GM21619 (cell line): ENCODE results near the gene CABLES2.
A peak's percentile ranks its signal among the peaks of the same experiment; 100 is the strongest.

Experiments
- ATAC-seq: cut with Tn5 transposase; IDR thresholded peaks from one replicate; pipeline ENCODE4 v1.9.1; 2021; ENCODE audit not compliant: unreplicated experiment

Gene CABLES2

DNA sequence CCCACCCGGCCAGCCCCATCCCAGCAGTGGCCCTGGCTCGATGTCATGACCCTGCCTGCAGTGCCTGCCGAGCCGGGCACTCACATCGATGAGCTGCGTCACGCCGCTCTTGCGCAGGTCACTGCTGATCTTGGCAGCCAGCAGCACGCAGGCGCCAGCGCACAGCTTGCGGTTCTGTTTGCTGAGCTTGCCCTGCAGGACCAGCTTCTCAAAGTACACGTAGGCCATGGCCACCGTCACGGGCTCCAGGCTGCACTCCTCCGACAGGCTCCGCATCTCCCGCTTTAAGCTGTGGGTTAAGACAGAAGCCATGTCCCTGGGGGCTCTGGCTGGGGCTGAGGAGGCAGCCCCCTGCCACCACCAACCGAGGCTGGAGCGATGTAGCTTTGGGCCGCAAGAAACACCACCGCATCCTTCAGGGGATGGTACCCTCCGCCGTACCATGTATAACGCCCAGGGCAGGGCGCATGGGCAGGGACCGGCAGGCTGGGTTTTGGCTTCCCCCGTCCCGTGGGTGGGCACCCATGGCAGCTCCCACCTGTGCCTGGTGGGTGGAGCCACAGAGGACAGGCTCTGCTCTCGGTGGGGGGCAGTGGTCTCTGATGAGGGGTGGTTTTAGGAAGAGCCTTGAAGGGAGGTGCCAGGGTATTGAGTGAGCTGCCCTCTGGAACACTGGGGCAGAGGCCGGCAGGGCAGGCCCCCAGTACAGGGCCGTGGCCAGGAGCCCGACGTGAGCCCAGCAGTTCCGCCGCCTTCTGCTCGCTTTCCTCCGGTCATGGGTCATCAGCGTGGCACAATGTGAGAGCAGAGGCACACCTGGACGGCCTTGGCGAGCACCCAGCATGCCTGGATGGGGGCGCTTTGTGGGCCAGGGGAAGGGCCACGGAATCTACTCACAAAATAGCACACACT lies 15.7 kb downstream of the CABLES2 start:
- ATAC-seq = no peak

DNA sequence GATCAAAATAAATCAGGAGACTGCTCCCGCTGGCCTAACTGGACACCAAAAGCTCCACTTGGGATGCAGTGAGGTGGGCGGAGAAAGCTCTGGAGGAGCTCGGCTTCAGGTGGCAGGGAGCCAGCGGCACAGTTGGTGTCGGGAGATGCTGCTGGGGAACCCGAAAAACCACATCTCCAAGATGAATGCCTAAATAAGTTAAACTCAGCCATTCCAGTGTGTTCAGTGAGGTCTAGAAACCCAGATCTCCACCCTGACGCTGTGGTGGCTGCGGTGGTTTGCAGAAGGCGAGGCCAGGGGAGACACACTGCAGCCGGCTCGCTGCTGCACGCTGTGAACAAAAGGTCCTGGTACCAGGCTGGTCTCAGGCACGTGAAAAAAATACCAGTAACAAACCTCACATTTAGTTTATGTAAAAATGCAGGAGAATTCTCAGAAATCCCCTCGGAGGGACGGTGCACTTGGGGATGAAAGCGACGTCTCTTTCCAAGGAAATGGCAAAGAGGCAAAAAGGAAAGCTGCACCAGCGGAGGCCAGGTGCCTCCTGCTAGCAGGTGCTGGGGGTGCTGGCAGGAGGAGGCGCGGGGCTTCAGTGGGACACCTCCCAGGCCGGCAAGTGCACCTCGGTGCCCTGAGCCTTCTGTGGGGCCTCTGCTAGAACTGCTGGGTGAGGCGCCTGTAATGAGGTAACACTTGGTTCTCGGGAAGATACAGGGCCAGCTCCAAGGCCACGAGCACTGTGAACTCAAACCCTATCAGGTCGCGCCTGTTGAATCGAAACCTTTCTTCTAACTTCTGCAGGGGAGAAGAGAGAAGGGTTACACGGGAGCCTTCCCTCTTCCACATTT lies 16.5 kb downstream of the CABLES2 start:
- ATAC-seq = no peak

DNA sequence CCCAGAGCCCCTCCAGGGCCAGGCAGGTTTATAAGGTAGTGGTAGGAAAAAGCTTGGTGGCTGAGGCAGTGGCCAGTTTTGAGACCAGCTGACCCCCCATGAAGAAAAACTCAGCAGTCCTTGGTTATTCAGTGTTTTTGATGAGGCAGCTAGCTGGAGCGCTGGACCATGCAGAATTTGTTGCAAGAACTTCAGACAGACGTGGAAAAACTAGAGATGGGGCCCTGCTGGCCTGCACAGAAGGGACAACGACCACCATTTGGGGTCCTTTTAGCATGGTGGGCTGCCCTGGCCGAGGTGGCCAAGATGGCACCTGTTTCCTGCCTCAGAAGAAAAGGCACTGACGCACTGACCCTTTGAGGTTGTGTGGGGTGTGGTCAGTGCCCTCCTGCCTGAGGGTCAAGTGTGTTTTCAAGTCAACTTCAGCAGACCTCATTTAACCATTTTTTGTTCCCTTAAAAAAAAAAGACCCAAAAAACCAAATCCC lies 17.4 kb downstream of the CABLES2 start:
- ATAC-seq = no peak

DNA sequence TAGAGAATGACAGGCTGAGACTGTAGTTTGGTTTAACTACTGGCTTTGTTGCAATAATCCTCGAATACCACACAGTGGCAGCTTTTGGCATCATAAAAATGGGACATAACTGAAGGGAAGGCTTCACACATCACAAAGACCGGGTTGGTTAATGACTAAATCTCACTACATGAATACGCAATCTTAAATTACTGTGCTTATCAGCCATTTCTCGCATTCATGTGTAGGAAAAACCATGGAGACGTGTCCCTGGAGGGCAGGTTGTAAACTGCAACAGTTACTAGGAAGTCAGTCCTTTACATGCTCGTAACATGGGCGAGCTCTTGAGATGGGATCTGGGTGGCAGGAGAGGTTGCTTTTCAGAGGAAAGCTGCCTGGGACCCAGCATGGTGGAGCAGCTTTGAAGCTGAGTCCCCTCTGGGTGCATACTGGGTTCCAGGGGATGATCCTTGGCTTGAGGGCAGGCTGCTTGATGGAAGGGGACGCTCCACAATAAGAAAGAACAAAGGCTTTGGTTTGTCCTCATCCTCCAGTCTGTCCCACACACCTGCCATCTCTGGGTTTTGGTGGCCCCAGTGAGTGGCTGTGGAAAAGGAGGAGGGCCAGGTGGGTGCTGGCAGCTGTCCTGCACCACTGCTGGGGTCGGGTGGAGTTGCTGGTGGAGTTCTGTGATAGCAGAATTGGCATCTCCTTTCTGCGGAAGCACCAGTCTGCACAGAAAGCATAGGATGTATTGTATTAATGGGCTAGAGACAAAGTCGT lies 18.1 kb downstream of the CABLES2 start:
- no peak for ATAC-seq

DNA sequence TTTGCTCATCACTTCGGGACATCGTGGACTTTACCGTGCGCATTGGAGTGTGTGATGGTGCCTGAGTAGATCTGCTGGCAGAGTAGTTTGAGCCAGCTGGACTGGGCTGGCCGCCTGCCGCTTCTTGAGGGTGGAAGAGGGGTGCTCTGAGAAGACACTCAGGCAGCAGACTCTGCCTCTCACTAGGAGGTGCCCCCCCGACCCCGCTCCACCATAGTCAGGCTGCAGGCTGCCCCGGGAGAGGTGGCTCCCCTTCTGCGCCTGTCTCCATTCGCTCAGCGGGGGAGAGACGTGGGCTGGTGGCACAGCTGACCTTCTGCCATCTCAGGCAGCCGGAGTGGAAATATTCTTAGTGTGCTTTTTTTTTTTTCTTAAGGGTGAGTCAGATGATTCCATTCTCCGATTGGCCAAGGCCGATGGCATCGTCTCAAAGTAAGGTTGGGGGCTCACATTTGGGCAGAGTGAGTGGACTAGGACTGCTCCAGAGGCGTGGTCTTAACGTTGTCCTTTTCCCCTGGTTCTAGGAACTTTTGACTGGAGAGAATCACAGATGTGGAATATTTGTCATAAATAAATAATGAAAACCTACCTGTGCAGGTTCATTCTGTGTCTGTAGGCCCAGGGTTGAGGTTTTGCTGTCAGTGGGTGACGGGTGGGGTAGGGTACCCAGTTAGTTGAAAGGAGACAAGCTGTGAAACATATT lies 19.0 kb downstream of the CABLES2 start:
- no peak for ATAC-seq

DNA sequence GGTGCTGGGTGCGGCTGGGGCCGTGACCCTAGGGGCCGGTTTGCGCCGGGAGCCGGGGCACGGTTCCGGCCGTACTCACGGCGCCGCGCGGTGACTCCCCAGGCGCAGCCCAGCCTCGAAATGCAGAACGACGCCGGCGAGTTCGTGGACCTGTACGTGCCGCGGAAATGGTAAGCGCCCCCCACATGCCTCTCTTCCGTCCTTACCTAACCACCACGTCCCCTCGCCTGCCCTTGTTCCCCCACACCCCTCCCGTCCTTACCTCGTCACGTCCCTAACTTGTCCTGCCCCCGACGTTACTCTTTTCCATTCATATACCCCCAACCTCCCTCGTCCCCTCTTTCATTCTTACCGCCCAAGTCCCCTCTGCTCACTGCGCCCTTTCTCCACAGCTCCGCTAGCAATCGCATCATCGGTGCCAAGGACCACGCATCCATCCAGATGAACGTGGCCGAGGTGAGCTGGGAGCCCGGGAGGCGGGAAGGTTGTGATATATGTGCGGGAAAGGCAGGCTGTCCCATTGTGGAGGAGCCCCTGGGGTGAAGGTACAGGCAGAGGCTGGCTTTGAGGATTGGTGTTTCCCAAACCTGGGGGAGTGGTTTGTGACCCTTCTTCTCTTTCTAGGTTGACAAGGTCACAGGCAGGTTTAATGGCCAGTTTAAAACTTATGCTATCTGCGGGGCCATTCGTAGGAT lies 19.7 kb downstream of the CABLES2 start:
- ATAC-seq = no peak

DNA sequence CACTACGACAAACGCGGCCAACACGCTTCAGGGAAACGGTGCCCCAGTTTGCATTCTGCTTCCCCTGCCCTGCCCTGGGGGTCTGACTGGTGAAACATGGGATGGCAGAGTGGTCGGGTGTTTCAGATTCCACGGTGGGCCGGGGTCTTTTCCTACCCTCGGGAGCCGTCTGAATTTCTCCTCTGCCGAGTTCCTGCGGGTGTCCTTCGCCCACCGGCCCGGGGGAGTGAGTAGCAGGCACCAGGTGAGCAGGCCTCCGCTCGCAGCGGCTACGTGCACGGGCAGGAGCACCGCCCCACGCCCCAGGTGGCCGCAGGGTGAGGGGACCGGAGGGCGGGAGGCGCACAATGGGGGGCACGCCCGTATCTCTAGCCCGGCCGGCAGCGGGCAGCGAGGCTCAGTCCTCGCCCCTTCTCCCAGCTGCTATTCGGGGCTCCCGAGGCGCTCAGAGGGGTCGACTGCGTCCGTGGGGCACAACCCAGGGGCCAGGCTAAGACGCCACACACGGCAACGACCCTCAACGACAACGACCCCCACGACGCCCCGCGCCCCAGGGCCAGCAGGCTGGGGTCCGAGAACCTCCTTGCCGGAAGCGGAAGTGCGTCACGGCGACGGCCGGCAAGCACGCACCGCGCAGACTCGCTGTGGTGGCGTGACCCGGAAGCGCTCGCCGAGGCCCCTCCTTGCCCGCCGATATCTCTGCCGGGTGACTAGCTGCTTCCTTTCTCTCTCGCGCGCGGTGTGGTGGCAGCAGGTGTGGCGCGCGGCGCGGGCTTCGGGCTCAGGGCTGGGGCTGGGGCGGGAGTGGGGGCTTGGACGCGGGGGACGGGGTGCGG lies 20.5 kb downstream of the CABLES2 start, which contains the start of gene RPS21:
RPS21 (plus strand) TSS at position 721 of the 836 bp plus-strand sequence. CDS start 236 bp downstream, outside the sequence.
- peak; percentile 76 for ATAC-seq

DNA sequence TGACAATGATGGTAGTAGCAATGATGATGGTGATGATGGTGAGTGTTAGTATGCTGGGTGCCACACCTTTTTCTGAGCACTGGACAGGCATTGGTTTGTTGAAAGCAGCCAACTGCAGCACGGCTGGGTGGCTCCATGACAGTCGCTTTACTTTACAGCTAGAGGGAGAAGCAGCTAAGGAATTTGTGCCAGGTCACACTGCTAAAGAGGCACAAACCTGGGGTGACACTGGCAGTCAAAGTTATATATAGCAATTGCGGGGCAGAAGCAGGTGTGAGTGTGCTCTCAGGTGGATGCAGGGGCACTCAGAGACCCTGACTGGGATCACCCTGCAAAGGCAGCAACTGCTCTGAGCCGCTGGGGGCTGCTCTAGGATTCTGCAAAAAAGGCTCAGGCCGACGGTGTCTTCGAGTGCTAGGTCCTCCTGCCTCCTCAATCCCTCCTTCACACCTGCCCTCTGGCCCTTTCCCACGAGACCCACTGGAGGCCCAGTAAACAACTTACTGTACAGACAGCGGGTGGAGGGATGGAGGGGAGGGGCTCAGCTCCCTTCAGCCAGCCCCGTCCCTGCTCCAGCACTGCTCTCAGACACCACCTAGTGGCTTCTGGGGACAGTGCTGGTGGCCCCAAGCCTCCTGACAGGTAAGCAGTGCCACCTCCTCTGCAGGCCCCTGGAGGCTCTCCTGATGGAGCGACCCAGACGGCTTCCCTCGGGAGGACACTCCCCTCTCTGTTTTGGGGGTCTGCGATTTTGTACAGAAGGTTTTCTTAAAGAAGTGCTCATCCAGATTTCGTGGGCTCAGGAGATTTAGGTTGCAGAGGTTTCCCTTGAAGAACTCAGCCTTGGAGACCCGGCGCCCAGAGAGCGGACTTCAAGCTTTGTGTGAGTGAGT lies 24.5 kb downstream of the CABLES2 start:
- ATAC-seq = peak; percentile 45

DNA sequence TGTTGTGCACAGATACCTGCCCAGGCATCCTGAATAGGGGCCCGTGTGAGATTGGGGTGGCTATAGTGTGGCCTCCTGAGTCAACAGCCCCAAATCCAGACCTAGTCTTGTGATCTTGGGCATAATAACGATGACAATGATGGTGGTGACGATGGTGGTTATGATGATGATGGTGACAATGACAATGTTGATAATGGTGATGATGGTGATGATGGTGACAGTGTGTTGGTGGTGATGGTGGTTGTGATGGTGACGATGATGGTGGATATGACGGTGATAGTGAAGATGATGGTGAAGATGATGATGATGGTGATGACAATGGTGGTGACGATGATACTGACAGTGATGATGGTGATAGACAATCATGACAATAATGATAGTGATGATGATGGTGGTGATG lies 25.2 kb downstream of the CABLES2 start:
- ATAC-seq = no peak

DNA sequence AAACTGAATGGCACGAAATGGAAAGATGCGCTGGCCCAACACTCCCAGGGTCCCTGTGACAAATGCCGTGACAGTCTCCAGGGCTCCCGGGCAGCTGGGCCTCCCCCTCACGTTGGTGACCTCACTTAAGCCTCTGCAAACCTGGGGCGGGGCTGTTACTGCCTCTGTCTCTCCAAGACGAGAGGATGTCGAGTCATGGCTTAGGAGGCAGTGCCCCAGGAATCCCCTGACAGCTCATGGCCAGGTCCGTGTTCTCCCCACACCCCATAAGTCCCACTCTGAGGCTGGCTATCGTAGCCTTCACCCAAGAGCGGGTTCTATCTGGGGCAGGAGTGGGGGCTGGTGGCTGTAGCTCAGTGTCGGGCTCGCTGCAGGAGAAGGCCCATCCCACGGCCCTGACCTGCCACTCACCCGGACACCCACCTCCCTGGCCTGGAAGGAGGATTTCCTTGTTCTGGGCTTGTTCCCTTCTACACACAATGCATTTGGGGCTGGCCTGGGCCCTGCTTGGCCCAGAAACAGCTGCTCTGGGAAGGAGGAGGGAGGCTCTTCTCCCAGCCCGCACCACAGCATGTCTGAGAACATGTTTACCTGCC lies 25.8 kb downstream of the CABLES2 start:
- ATAC-seq = no peak

DNA sequence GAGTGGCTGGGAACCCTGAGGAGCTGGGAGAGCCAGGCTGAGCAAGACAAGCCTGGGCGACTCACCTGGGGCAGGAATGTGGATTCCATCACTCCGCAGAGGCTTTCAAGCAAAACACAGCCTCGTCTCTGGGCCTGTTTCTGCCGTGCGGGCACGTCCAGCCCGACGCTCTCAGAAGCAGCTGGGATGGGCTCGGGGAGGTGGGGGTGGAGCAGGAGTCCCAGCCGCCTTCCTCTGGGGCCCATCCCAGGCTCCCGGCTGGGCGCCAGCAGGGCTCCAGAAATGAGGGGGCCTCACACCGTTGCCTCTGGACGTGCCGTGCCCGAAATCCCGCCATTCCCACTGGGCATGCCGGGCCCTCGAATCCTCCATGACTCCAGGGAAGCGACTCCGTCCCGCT lies 28.9 kb downstream of the CABLES2 start:
- no peak for ATAC-seq

DNA sequence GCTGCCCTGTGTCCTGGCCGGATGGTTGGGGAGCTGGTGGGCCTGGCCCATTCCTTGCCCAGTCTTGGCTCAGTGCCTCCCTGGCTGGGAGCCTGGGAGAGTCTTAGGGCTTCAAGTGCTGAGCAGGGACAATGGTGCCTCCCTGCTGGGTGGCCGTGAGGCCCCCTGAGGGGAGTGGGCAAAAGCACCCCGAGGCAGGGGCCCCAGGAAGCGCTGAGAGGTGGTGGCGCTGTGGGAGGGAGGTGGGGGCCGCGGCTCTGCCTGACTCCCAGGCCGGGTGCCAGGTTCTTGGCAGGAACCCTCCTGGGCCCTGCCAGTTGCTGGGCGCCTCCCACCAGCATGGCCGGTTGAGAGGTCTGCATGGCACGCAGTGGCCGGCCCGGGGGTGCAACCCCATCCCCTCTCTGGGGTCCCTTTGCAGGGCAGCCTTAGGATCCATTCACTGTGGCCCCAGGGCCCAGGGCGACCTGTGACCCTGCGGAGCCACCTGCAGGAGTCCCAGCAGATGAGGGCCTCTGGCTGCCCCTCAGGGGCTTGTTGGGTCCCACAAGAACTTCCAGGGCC lies 29.4 kb downstream of the CABLES2 start:
- ATAC-seq = no peak

DNA sequence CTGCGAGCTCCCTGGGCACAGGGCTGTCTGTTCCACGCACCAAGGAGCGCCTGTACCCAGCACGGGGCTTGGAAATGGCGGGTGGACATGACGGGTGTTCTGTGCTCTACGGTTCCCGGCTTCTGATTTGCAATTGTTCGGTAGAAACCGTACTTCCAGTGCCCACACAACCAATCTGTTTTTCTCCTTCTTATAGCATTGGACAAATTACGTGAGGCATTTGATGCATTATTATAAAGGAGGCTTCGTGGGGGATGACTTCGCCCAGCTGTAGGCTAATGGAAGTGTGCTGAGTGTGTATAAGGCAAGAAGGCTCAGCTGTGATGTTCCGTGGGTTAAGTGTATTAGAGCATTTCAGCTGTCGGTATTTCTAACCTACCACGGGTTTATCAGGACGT lies 30.0 kb downstream of the CABLES2 start:
- no peak for ATAC-seq

DNA sequence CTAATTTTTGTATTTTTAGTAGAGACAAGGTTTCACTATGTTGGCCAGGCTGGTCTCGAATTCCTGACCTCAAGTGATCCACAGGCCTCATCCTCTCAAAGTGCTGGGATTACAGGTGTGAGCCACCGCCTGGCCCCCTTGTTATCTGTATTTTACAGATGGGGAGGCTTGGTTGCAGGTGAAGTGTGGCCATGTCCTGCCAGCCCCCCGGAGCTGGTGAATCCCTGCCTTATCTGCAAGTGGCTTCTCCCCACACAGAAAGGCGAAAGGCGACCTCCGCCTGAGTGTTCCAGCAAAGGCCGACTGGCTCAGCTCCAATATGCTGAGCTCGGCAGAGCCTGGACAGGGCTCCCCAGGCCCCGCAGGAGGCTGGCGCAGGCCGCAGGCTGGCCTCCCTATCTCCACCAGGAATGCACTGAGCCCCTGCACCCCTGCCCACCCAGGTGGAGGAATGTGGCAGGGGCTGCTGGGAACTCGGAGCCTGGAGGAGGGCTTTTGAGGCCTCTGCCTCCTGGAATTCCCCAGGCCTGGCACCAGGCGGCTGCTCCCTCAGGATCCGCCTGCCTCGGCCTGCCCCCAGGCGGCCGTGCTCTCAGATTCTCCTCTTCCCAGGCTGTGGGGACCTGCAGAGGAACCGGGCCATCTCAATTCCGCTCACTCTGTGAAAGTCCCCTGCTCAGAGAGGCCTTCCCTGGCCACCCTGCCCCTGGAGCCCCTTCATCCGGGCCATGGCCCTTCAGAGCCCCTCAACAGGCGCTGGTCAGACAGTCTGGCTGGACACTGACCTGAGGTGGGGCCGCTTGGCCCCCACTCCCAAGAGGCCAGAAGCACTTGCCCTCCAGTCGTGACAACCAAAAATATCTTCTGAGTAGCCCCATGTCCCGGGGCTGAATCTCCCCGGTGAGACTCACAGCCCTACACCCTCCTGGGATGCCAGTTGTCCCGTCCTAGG lies 30.7 kb downstream of the CABLES2 start:
- no peak for ATAC-seq

DNA sequence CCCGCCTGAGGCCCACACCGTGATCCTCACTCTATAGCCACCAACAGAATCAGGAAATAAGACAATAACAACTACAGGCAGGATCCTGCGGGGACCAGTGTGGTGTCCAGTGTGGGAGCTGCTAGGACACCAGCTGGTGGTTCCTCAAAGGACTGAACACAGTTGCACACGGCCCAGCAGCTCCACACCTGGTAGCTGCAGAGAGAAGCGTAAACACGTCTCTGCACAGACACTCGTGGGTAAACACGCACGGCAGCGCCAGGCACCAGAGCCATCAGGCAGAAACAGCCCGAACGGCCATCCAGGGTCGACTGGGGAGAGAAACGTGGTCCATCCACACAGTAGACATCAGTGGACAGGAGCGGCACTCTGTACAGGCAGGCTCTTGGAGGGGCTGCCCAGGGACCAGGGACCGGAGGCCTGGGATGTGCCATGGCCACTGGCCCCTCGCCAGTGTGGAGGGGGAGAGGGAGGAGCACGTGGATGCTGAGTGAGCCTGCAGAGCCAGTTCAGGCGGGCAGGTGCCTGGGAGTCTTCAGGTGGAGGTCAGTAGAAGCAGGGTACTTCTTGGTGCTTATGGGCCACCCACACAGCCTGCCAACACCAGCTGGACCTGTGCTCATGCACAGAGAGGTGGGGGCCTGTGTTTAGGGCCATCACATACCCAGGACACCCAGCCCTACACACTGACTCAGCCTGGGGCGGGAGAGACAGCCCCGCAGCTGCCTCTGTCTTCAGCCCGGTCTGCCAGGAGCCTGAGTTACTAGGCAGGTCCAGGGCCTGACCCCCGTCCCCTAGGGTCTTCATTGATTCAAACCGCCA lies 32.5 kb downstream of the CABLES2 start:
- ATAC-seq = no peak
